ENCODE data around the gene CTRB1.

Gene CTRB1

GRCh38 chr16:75250089-75250808 lies 31.5 kb downstream of the CTRB1 start:
- H3K4me3 ChIP-seq (ENCODE audit: low read depth, low read length) = peak overlapping the region; percentile 62

DNA sequence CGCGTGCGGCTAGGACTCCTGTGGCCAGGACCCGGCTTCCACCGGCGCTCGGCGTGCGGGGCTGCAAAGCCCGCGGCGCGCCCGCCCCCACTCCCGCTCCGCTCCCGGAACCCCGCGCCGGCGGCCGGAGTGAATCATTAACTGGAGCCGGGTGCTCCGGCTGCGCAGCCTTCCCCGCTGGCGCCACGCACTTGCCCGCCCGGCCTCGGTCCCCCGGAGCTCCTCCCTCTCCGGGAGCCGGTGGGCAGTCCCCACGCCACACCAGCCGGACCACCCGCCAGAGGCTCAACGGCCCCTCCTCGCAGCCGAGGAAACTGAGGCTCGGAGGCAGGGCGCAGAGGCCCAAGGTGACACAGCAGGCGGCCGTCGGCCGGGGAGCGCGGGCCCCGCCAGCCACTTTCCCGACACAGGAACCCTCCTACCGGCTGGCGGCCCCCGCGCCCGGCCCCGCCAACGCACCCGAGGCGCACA lies 32.1 kb downstream of the CTRB1 start:
- DNase-seq (ENCODE audit: low read depth) = no peak
- H3K4me3 ChIP-seq (ENCODE audit: low read depth, low read length) = peak overlapping the region; percentile 62

More at GRCh38 chr16:75250089-75250808, 31.5 kb downstream of the CTRB1 start:
- no peak for DNase-seq (ENCODE audit: low read depth)

GRCh38 chr16:75251280-75252048 lies 32.7 kb downstream of the CTRB1 start, which contains the start of gene BCAR1:
BCAR1 (minus strand) TSS chr16:75251624; CDS start chr16:75251482, 142 bp downstream.
- peak within 1 kb of the TSS; percentile 62 for H3K4me3 ChIP-seq (ENCODE audit: low read depth, low read length)
- DNase-seq (ENCODE audit: low read depth) = peak; percentile 77

GRCh38 chr16:75252049-75252864 lies 33.5 kb downstream of the CTRB1 start:
- H3K4me3 ChIP-seq (ENCODE audit: low read depth, low read length) = peak overlapping the region; percentile 18
- no peak for DNase-seq (ENCODE audit: low read depth)

GRCh38 chr16:75252946-75253911 lies 34.4 kb downstream of the CTRB1 start:
- H3K4me3 ChIP-seq (ENCODE audit: low read depth, low read length) = no peak overlapping the region
- DNase-seq (ENCODE audit: low read depth) = no peak

GRCh38 chr16:75254359-75254837 lies 35.6 kb downstream of the CTRB1 start:
- peak; percentile 56 for DNase-seq (ENCODE audit: low read depth)
- no peak overlapping the region for H3K4me3 ChIP-seq (ENCODE audit: low read depth, low read length)

DNA sequence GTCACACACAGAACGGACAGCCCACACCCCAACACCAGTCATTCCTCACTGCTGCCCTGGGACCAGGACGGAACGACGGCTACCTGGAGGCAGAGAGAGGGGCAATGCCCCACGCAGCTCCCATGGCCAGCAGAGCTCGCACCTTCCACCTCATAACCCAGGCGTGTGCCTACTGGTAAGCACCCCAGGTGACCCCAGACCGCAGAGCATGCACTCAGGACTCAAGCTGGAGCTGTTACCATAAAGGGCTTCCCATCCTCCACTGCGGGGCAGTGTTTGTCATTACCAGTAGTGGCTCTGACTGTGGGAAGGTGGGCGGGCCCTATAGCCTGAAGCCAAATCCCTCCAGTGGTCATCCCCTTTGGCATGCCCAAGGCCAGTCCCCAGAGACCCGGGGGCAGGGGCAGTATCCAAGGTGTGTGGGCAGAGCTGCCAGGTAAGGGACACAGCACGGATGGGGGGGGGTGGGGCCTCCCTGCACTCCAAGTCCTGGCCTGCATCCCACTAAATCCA lies 37.3 kb downstream of the CTRB1 start:
- DNase-seq (ENCODE audit: low read depth) = no peak
- H3K4me3 ChIP-seq (ENCODE audit: low read depth, low read length) = no peak overlapping the region

- H3K4me3 ChIP-seq (ENCODE audit: low read depth, low read length) = no peak overlapping the region
- no peak for DNase-seq (ENCODE audit: low read depth)
These were observed 38.0 kb downstream of the CTRB1 start for GRCh38 chr16:75256696-75257343.

- no peak overlapping the region for H3K4me3 ChIP-seq (ENCODE audit: low read depth, low read length)
- DNase-seq (ENCODE audit: low read depth) = no peak
These were observed 39.4 kb downstream of the CTRB1 start for GRCh38 chr16:75257886-75258806.

DNA sequence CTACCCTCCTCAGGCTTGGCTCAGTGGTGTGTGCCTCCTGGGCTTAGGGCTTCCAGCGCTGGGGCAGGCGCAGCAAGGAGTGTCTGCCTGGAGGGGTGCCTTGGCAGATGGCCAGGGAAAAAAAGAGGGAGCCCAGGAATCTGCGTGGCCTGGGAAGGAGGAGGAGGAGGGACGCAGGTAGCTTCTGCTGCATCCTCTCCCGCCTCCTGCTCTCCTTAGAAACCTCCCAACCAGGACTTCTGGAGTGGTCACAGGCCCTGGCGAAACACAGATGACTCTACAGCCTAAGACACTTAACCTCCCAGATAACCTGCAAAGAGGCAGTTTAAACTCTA lies 40.0 kb downstream of the CTRB1 start:
- H3K4me3 ChIP-seq (ENCODE audit: low read depth, low read length) = no peak overlapping the region
- no peak for DNase-seq (ENCODE audit: low read depth)

GRCh38 chr16:75260851-75261589 lies 42.2 kb downstream of the CTRB1 start:
- DNase-seq (ENCODE audit: low read depth) = no peak
- H3K4me3 ChIP-seq (ENCODE audit: low read depth, low read length) = no peak overlapping the region

GRCh38 chr16:75261590-75262078 lies 42.8 kb downstream of the CTRB1 start:
- DNase-seq (ENCODE audit: low read depth) = no peak
- no peak overlapping the region for H3K4me3 ChIP-seq (ENCODE audit: low read depth, low read length)

DNA sequence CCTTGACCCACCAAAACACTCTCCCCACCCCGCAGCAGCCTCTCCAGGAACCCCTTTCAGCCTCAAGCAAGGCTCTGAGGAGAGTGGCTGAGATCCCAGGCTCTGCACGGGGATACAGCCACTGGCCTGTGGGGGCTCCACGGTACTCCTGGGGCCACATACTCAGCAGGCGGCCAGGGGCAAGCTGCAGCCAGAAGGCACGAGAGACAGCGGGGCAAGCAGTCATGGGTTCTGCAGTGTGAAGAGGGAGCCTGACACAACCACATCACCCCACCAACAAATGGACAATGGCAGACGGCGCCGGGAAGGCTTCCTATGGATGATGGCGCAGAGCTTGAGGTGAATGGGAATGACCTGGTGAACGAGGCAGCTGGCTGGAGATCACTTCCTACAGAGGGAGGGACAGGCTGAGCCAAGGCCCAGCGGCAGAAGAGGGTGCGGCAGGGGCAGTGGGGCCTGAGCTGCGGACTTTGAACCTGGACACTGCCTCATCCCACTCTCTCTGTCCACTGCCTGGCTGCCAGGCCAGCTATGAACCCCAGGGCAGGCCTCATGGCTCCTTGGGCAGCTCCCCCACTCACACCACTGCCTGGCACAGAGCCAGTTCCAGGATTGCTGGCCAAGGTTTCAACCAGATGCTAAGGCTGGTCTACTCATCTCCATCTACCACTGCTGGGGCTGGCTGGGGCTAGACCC lies 43.5 kb downstream of the CTRB1 start:
- no peak for DNase-seq (ENCODE audit: low read depth)
- H3K4me3 ChIP-seq (ENCODE audit: low read depth, low read length) = no peak overlapping the region

DNA sequence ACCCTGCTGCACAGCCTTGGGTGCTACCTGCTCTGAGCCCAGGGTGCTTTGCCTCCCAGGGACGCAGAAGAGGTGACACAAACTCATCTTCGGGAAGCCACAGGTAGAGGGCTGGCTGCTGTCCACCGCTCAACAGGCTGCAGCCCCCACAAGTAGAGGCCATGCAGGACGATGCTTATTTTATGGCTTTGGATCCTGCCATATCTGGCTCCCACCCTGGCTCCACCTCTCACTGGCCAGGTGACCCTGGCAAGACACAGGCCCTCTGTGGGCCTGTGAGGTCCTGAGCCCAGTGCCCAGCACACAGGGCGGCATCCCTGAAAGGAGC lies 44.0 kb downstream of the CTRB1 start:
- no peak for DNase-seq (ENCODE audit: low read depth)
- H3K4me3 ChIP-seq (ENCODE audit: low read depth, low read length) = no peak overlapping the region

- peak overlapping the region; percentile 98 for H3K4me3 ChIP-seq (ENCODE audit: low read depth, low read length)
- DNase-seq (ENCODE audit: low read depth) = no peak
These were observed 44.6 kb downstream of the CTRB1 start for GRCh38 chr16:75263291-75263962.

All from skeletal muscle cell (primary cell).